GM12878 (cell line): Measurements from ENCODE around the gene ASIC4. TPM values are rescaled to one million over a fixed set of nuclear protein-coding genes. Genes with fewer than 3 reads are reported as not detected.
A peak's percentile ranks its signal among the peaks of the same experiment; 100 is the strongest.

Experiments used
- ASH2L ChIP-seq: fragments of 300-600, 200-600 bp; sonication (generic); IDR thresholded peaks from 2 replicates; pipeline ENCODE4 v1.6.1; 2017; ENCODE audit warnings: low read depth, mild to moderate bottlenecking, borderline replicate concordance
- BRCA1 ChIP-seq: IDR thresholded peaks from 2 replicates; pipeline ENCODE4 v1.6.1; 2011; ENCODE audit warnings: low read depth, low read length, improper control_type of control experiment
- CEBPB ChIP-seq, 2 experiments: fragments of 150-350 bp in 1 of 2; IDR thresholded peaks; 2 replicates each; pipeline ENCODE4 v1.6.1; 2012 to 2014; ENCODE audit warnings: low read depth in 2 of 2, low read length in 2 of 2, borderline replicate concordance in 1 of 2, inconsistent platforms in 1 of 2
- E4F1 ChIP-seq: fragments of 450-650 bp; IDR thresholded peaks from 2 replicates; pipeline ENCODE4 v1.6.1; 2018; ENCODE audit warnings: borderline replicate concordance, mild to moderate bottlenecking; ENCODE audit not compliant: partially characterized antibody
- EP300 ChIP-seq, 2 experiments: fragments of 150-350 bp in 1 of 2; IDR thresholded peaks; 2 replicates each; pipeline ENCODE4 v1.6.1; 2011 to 2012; ENCODE audit warnings: low read depth in 2 of 2, low read length in 2 of 2, borderline replicate concordance in 1 of 2, improper control_type of control experiment in 1 of 2, inconsistent platforms in 1 of 2; ENCODE audit not compliant: control insufficient read depth in 1 of 2
- FOS ChIP-seq: IDR thresholded peaks from 3 replicates; pipeline ENCODE4 v1.6.1; 2011; ENCODE audit warnings: borderline replicate concordance; ENCODE audit not compliant: insufficient read length; ENCODE audit errors: extremely low read depth
- IKZF1 ChIP-seq: fragments of 450-650 bp; conservative IDR thresholded peaks from 2 replicates; pipeline ENCODE4 v1.6.1; 2017; ENCODE audit warnings: antibody characterized with exemption, mild to moderate bottlenecking
- LARP7 ChIP-seq: fragments of 450-650 bp; IDR thresholded peaks from 2 replicates; pipeline ENCODE4 v1.6.1; 2017; ENCODE audit warnings: mild to moderate bottlenecking
- MXI1 ChIP-seq: fragments of 150-350 bp; IDR thresholded peaks from 2 replicates; pipeline ENCODE4 v1.6.1; 2011; ENCODE audit warnings: low read depth, mild to moderate bottlenecking, inconsistent platforms, low read length, improper control_type of control experiment
- NRF1 ChIP-seq: conservative IDR thresholded peaks from 2 replicates; pipeline ENCODE4 v1.6.1; 2011; ENCODE audit warnings: mild to moderate bottlenecking, low read depth, low read length, improper control_type of control experiment
- PML ChIP-seq: IDR thresholded peaks from 2 replicates; pipeline ENCODE4 v1.6.1; 2012; ENCODE audit warnings: low read length, inconsistent platforms
- POLR2A ChIP-seq: IDR thresholded peaks from 2 replicates; pipeline ENCODE4 v1.6.1; 2011; ENCODE audit warnings: low read depth, mild to moderate bottlenecking, low read length
- POLR2AphosphoS2 ChIP-seq: IDR thresholded peaks from 2 replicates; pipeline ENCODE4 v1.6.1; 2011; ENCODE audit warnings: low read depth, mild to moderate bottlenecking, low read length, improper control_type of control experiment, moderate library complexity
- RAD51 ChIP-seq: fragments of 450-650 bp; IDR thresholded peaks from 2 replicates; pipeline ENCODE4 v1.6.1; 2016; ENCODE audit warnings: moderate library complexity, mild to moderate bottlenecking, inconsistent platforms
- RFX5 ChIP-seq: IDR thresholded peaks from 2 replicates; pipeline ENCODE4 v1.6.1; 2011; ENCODE audit warnings: low read depth, low read length, improper control_type of control experiment
- SIN3A ChIP-seq: IDR thresholded peaks from 2 replicates; pipeline ENCODE4 v1.6.1; 2012; ENCODE audit warnings: low read depth, low read length, improper control_type of control experiment
- SIX5 ChIP-seq: IDR thresholded peaks from 2 replicates; pipeline ENCODE4 v1.6.1; 2011; ENCODE audit warnings: mild to moderate bottlenecking, low read depth, low read length, moderate library complexity; ENCODE audit not compliant: severe bottlenecking
- TBL1XR1 ChIP-seq: IDR thresholded peaks from 2 replicates; pipeline ENCODE4 v1.6.1; 2012; ENCODE audit warnings: low read depth, low read length, improper control_type of control experiment
- USF2 ChIP-seq: IDR thresholded peaks from 2 replicates; pipeline ENCODE4 v1.6.1; 2011; ENCODE audit warnings: low read depth, low read length, improper control_type of control experiment, borderline replicate concordance
- ZBTB40 ChIP-seq: fragments of 450-650 bp; IDR thresholded peaks from 2 replicates; pipeline ENCODE4 v1.6.1; 2016; ENCODE audit warnings: mild to moderate bottlenecking, moderate library complexity, borderline replicate concordance
- ZNF622 ChIP-seq: fragments of 450-650 bp; IDR thresholded peaks from 2 replicates; pipeline ENCODE4 v1.6.1; 2017; ENCODE audit warnings: mild to moderate bottlenecking, inconsistent platforms
- ZZZ3 ChIP-seq: IDR thresholded peaks from 2 replicates; pipeline ENCODE4 v1.6.1; 2011; ENCODE audit warnings: low read depth; ENCODE audit not compliant: control insufficient read depth, insufficient read length
- polyA plus RNA-seq, 11 experiments: library from polyadenylated mRNA; depleted of rRNA in 4 of 11; unstranded in 6 of 11; stranded (reverse) in 5 of 11; fragments of >200 nt; fragmentation: Nextera tagmentation in 4 of 11; fragmentation: Illumina TruSeq in 1 of 11; extraction: Ambion mirVana in 4 of 11; extraction: Trizol in 1 of 11; gene quantifications; 1 replicate in 1 of 11; 2 replicates in 10 of 11; pipeline versions ENCODE4 v1.2.1 to v1.2.3, GENCODE V29; 2011 to 2016; ENCODE audit warnings: inconsistent platforms in 2 of 11, missing spikeins in 2 of 11, low read depth in 1 of 11
- total RNA-seq, 4 experiments: library from RNA; depleted of rRNA in 3 of 4; stranded (reverse); fragments of >200 nt in 3 of 4; fragmentation: Illumina TruSeq in 1 of 4; extraction: Trizol in 1 of 4; gene quantifications; 2 replicates each; pipeline versions ENCODE4 v1.2.1 to v1.2.3, GENCODE V29; 2013 to 2021

ASIC4 gene
- total and polyA plus RNA-seq, 10 of the 15 experiments (the other 5 are each of a cell fraction or from before 2014, with no cell fraction given) = 0.01 TPM; not detected in 9

- TF ChIP-seq SIX5 (peak; percentile 92), ZZZ3 (no peak), USF2 (peak; percentile 78), ZBTB40 (peak; percentile 76), NRF1 (no peak), FOS (no peak), IKZF1 (peak; percentile 47; the same call in 1 of the 2 replicates), RAD51 (peak; percentile 86), POLR2AphosphoS2 (peak; percentile 91), ZNF622 (no peak), MXI1 (peak; percentile 92; the same call in 1 of the 2 replicates), POLR2A (peak; percentile 92), EP300 (IDR thresholded peaks at IDR 0.05; ENCODE audit: borderline replicate concordance in 1 of 2, control insufficient read depth in 1 of 2, low read depth in 2 of 2, low read length in 2 of 2) (0 out of 4 replicates have a peak, but pooled peaks of 1 of the 2 experiments have one; percentile 7), CEBPB (IDR thresholded peaks at IDR 0.05; ENCODE audit: borderline replicate concordance in 1 of 2, low read depth in 2 of 2, low read length in 2 of 2) (no peak), BRCA1 (peak; percentile 90), PML (peak; percentile 72; the same call in 1 of the 2 replicates), ASH2L (0 out of 2 replicates have a peak, but pooled peaks have one; percentile 33), TBL1XR1 (no peak), RFX5 (no peak), LARP7 (no peak), SIN3A (peak; percentile 61; the same call in 1 of the 2 replicates), E4F1 (peak; percentile 14)
These were observed 15.8 kb upstream of the ASIC4 start, which contains the start of gene GMPPA (continued) for GRCh38 chr2:219498280-219499057.
